HepG2 (cell line): ENCODE results near the gene METRN. TPM values are rescaled to one million over a fixed set of nuclear protein-coding genes. Genes with fewer than 3 reads are reported as not detected.
"Not testable (repeated sequence)": the region's sequence is repeated elsewhere in the genome, so short reads cannot be mapped to it uniquely, and the experiment has no call there.

Experiments
- ATF2 ChIP-seq: sonication (generic); formaldehyde crosslinking; IDR thresholded peaks from 2 replicates; pipeline ENCODE4 v1.4.0; 2020; ENCODE audit warnings: missing genetic modification reagents
- BHLHE40 ChIP-seq: IDR thresholded peaks from 2 replicates; pipeline ENCODE4 v1.6.1; 2011; ENCODE audit warnings: low read length, improper control_type of control experiment
- CEBPG ChIP-seq: IDR thresholded peaks from 2 replicates; pipeline ENCODE4 v1.6.1; 2016
- ELF1 ChIP-seq: sonication (generic); formaldehyde crosslinking; IDR thresholded peaks from 2 replicates; pipeline ENCODE4 v1.4.0; 2020; ENCODE audit warnings: missing genetic modification reagents
- ELF3 ChIP-seq: IDR thresholded peaks from 2 replicates; pipeline ENCODE4 v1.6.1; 2016; ENCODE audit warnings: missing genetic modification reagents, missing compliant biosample characterization
- FOSL1 ChIP-seq: sonication (generic); formaldehyde crosslinking; IDR thresholded peaks from 2 replicates; pipeline ENCODE4 v1.9.0; 2021; ENCODE audit warnings: missing genetic modification reagents, borderline replicate concordance
- HDAC2 ChIP-seq: sonication (generic); formaldehyde crosslinking; IDR thresholded peaks from 2 replicates; pipeline ENCODE4 v1.4.0; 2020; ENCODE audit warnings: missing genetic modification reagents
- IKZF5 ChIP-seq: IDR thresholded peaks from 2 replicates; pipeline ENCODE4 v1.6.1; 2018; ENCODE audit warnings: missing genetic modification reagents, mild to moderate bottlenecking, missing compliant biosample characterization
- JUN ChIP-seq: sonication (generic); formaldehyde crosslinking; IDR thresholded peaks from 2 replicates; pipeline ENCODE4 v1.4.0; 2020; ENCODE audit warnings: mild to moderate bottlenecking, missing genetic modification reagents
- KAT8 ChIP-seq: IDR thresholded peaks from 2 replicates; pipeline ENCODE4 v1.6.1; 2016; ENCODE audit warnings: missing genetic modification reagents, missing compliant biosample characterization
- KDM1A ChIP-seq: IDR thresholded peaks from 2 replicates; pipeline ENCODE4 v1.6.1; 2016; ENCODE audit warnings: missing compliant biosample characterization
- MIER2 ChIP-seq: IDR thresholded peaks from 2 replicates; pipeline ENCODE4 v1.6.1; 2016; ENCODE audit warnings: missing biosample characterization, missing genetic modification reagents
- MLX ChIP-seq: IDR thresholded peaks from 2 replicates; pipeline ENCODE4 v1.6.1; 2016
- NR2F6 ChIP-seq, 2 experiments: IDR thresholded peaks; 2 replicates each; pipeline ENCODE4 v1.6.1; 2016; ENCODE audit warnings: antibody characterized with exemption in 1 of 2, mild to moderate bottlenecking in 1 of 2
- PHF21A ChIP-seq: sonication (generic); formaldehyde crosslinking; IDR thresholded peaks from 2 replicates; pipeline ENCODE4 v1.5.0; 2020; ENCODE audit warnings: mild to moderate bottlenecking, missing genetic modification reagents
- PITX1 ChIP-seq: sonication (generic); formaldehyde crosslinking; IDR thresholded peaks from 2 replicates; pipeline ENCODE4 v1.5.1; 2020; ENCODE audit warnings: mild to moderate bottlenecking, missing genetic modification reagents
- RARA ChIP-seq: IDR thresholded peaks from 2 replicates; pipeline ENCODE4 v1.6.1; 2016; ENCODE audit warnings: missing genetic modification reagents, missing compliant biosample characterization
- REPIN1 ChIP-seq: sonication (generic); formaldehyde crosslinking; IDR thresholded peaks from 2 replicates; pipeline ENCODE4 v1.8.0; 2022; ENCODE audit warnings: missing genetic modification reagents, low read depth, mild to moderate bottlenecking, borderline replicate concordance
- SP5 ChIP-seq: IDR thresholded peaks from 2 replicates; pipeline ENCODE4 v1.6.1; 2016; ENCODE audit warnings: low read depth, borderline replicate concordance
- YEATS4 ChIP-seq: sonication (generic); formaldehyde crosslinking; IDR thresholded peaks from 2 replicates; pipeline ENCODE4 v1.4.0; 2020; ENCODE audit warnings: missing genetic modification reagents, borderline replicate concordance
- ZBED4 ChIP-seq: sonication (generic); formaldehyde crosslinking; IDR thresholded peaks from 2 replicates; pipeline ENCODE4 v1.4.0; 2020; ENCODE audit warnings: missing genetic modification reagents, borderline replicate concordance
- ZNF263 ChIP-seq: sonication (generic); formaldehyde crosslinking; IDR thresholded peaks from 2 replicates; pipeline ENCODE4 v1.4.0; 2020; ENCODE audit warnings: missing genetic modification reagents
- ZNF629 ChIP-seq: sonication (generic); formaldehyde crosslinking; conservative IDR thresholded peaks from 2 replicates; pipeline ENCODE4 v1.5.0; 2020; ENCODE audit warnings: missing genetic modification reagents
- ZNF788 ChIP-seq: sonication (generic); formaldehyde crosslinking; IDR thresholded peaks from 2 replicates; pipeline ENCODE4 v1.5.0; 2020; ENCODE audit warnings: mild to moderate bottlenecking, missing genetic modification reagents, borderline replicate concordance
- polyA plus RNA-seq, 8 experiments: library from polyadenylated mRNA; depleted of rRNA in 3 of 8; stranded (reverse) in 7 of 8; unstranded in 1 of 8; fragments of >200 nt; fragmentation: Illumina TruSeq in 4 of 8; extraction: Trizol in 4 of 8; gene quantifications; 2 replicates each; pipeline versions ENCODE4 v1.2.1 to v1.2.3, GENCODE V29; 2011 to 2016; ENCODE audit warnings: low read depth in 4 of 8, missing spikeins in 1 of 8, mixed read lengths in 1 of 8; ENCODE audit not compliant: insufficient read depth in 1 of 8
- total RNA-seq, 5 experiments: library from RNA; depleted of rRNA; stranded (reverse); fragments of >200 nt; fragmentation: Illumina TruSeq; extraction: Trizol; gene quantifications; 2 replicates each; pipeline ENCODE4 v1.2.3, GENCODE V29; 2016; ENCODE audit warnings: low read depth in 1 of 5

Gene METRN
- total and polyA plus RNA-seq, 2 of the 13 experiments (the other 11 are each of a cell fraction or from before 2014, with no cell fraction given): 25.5 to 46.1 TPM

- 0 out of 2 replicates have a peak, but pooled peaks have one; percentile 30 for TF ChIP-seq ZBED4 (CRISPR knock-in tag)
- peak; percentile 48; the same call in 1 of the 2 replicates for TF ChIP-seq IKZF5
- TF ChIP-seq ZNF263: peak; percentile 37; the same call in 1 of the 2 replicates
- peak; percentile 29; the same call in 1 of the 2 replicates for TF ChIP-seq ELF3
- peak; percentile 46; the same call in 1 of the 2 replicates for TF ChIP-seq PITX1 (CRISPR knock-in tag)
- peak; percentile 30; the same call in 1 of the 2 replicates for TF ChIP-seq RARA (CRISPR knock-in tag)
- 0 out of 2 replicates have a peak, but pooled peaks have one; percentile 33 for TF ChIP-seq BHLHE40
- TF ChIP-seq KAT8 (CRISPR knock-in tag): 0 out of 2 replicates have a peak, but pooled peaks have one; percentile 45
- TF ChIP-seq MLX: 0 out of 2 replicates have a peak, but pooled peaks have one; percentile 24
- TF ChIP-seq JUN (CRISPR knock-in tag): peak; percentile 25; the same call in 1 of the 2 replicates
- TF ChIP-seq MIER2 (CRISPR knock-in tag): peak; percentile 42; the same call in 1 of the 2 replicates
- TF ChIP-seq ZNF788 (CRISPR knock-in tag): peak; percentile 23; the same call in 1 of the 2 replicates
- peak; percentile 37; the same call in 1 of the 2 replicates for TF ChIP-seq SP5 (CRISPR knock-in tag)
- TF ChIP-seq PHF21A: peak; percentile 58; the same call in 1 of the 2 replicates
- TF ChIP-seq KDM1A (CRISPR knock-in tag): peak; percentile 73; the same call in 1 of the 2 replicates
- TF ChIP-seq REPIN1 (CRISPR knock-in tag): 0 out of 2 replicates have a peak, but pooled peaks have one; percentile 31
- TF ChIP-seq ZNF629 (CRISPR knock-in tag): 0 out of 2 replicates have a peak, but pooled peaks have one; percentile 4
- peak; percentile 21; the same call in 1 of the 2 replicates for TF ChIP-seq YEATS4
- TF ChIP-seq CEBPG (CRISPR knock-in tag): 0 out of 2 replicates have a peak, but pooled peaks have one; percentile 22
- TF ChIP-seq FOSL1: peak; percentile 63; the same call in 1 of the 2 replicates
- peak; percentile 57; the same call in 1 of the 2 replicates for TF ChIP-seq HDAC2 (CRISPR knock-in tag)
- 0 out of 2 replicates have a peak, but pooled peaks have one; percentile 12 for TF ChIP-seq ELF1
- not testable (repeated sequence) for TF ChIP-seq NR2F6 (IDR thresholded peaks at IDR 0.05)
- TF ChIP-seq NR2F6 (CRISPR knock-in tag; IDR thresholded peaks at IDR 0.05): 0 out of 2 replicates have a peak, but pooled peaks have one; percentile 20
- peak; percentile 17; the same call in 1 of the 2 replicates for TF ChIP-seq ATF2 (CRISPR knock-in tag)
These were observed 2.1 kb upstream of the METRN start (continued) for GRCh38 chr16:712740-713250.
